HG03342 (cell line): Measurements from ENCODE around the gene CXCL17.
"Not testable (repeated sequence)": the region's sequence is repeated elsewhere in the genome, so short reads cannot be mapped to it uniquely, and the experiment has no call there.

ENCODE experiments used
- ATAC-seq: cut with Tn5 transposase; IDR thresholded peaks from one replicate; pipeline ENCODE4 v1.9.1; 2021; ENCODE audit warnings: mild to moderate bottlenecking, moderate library complexity; ENCODE audit not compliant: unreplicated experiment

Gene CXCL17

DNA sequence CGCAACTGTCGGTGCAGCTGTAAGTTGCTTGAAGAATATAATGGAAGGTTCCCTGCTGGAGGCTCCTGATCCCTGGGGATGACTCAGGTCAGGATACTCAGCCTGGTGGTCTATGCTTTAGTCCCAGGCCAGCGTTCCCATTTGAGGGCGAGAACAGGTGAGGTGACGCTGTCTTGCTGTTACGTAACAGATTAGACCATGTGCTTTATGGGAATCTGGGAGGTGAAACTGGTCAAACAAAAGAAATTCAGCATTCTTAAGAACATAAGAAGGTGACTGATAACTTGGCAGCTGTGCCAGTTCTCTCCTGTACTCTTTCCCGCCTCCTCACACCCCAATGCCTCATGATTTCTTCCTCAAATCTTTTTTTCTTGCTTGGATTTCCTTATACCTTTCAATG is at the start of gene CXCL17:
Gene CXCL17 (minus strand): TSS at position 114 of the 400 bp plus-strand sequence. CDS start 114 bp downstream, outside the sequence.
- ATAC-seq = no peak

GRCh38 chr19:42488783-42489521 is 46.2 kb upstream of the CXCL17 start:
- no peak for ATAC-seq

DNA sequence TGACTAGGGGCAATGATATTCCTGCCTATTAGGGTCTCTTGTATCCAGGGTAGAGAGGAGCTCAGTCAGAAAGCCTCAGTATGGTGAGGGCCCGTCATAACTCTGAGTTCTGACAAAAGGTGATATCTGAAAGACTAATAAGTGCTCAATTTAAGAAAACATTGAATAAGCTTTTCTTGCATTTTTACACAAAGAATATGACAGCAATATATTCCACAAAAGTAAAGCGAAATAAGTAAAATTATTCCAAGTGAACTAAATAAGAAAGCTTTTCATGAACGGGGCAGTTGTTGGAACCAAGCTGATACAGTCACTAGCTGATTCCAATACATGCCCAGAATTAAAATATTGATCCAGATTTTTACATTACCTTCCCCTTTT is 45.0 kb upstream of the CXCL17 start:
- ATAC-seq = no peak

GRCh38 chr19:42487032-42487797 is 44.5 kb upstream of the CXCL17 start:
- no peak for ATAC-seq

DNA sequence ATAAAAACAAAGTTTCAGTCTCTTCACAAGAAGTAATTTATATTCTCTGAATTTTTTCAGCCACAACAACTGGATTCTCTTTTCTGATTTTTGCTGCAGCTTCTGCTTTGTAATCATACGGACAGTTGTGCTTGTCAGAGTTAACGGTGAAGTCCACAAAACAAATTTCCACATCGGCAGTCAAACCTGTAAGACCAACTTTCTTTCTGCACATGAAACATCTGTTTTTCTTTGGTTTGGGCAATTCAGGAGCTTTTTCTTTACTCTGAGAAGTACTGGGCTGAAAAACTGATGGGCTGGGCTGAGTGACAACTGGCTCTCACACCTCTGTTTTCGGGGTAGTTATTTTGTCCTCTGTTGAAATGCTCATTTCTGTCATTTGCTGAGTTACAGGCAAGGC is 42.3 kb upstream of the CXCL17 start:
- ATAC-seq = not testable (repeated sequence)

- ATAC-seq = no peak
Measured at GRCh38 chr19:42480335-42481095, 37.8 kb upstream of the CXCL17 start.

GRCh38 chr19:42479736-42480135 is 37.0 kb upstream of the CXCL17 start:
- no peak for ATAC-seq

DNA sequence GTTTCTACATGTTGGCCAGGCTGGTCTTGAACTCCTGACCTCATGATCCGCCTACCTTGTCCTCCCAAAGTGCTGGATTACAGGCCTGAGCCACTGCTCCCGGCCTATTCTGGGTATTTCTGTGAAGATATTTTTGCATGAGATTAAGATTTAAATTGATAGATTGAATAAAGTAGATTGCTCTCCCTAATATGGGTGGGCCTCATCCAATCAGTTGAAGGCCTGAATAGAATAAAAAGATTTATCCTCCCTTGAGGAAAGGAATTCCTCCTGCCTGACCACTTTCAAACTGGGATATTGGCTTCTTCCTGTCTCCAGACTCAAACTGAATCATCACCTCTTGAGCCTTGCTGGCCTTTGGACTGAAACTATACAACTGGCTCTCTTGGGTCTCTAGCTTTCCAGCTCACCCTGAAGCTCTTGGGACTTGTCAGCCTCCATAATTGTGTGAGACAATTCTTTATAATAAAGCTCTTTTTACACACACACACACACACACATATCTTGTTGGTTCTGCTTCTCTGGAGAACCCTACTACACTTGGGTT is 36.1 kb upstream of the CXCL17 start:
- no peak for ATAC-seq

DNA sequence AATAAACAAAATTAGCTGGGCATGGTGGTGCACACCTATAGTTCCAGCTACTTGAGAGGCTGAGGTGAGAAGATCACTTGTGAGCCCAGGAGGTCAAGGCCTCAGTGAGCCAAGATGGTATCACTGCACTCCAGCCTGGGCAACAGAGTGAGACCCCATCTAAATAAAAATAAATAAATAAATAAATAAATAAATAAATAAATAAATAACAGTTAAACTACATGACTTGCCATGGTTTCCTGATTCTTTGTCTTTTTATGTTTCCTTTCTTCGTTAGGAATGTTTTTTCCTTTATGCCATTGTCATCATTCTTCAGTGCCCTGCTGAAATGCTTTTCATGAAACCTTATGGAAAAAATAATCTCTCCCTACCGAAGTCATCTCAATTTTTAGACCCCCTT is 35.2 kb upstream of the CXCL17 start:
- ATAC-seq = no peak

- ATAC-seq = no peak
Measured at GRCh38 chr19:42477117-42477516, 34.4 kb upstream of the CXCL17 start.

GRCh38 chr19:42475366-42475765 is 32.6 kb upstream of the CXCL17 start:
- ATAC-seq = no peak

GRCh38 chr19:42474743-42475142 is 32.0 kb upstream of the CXCL17 start:
- no peak for ATAC-seq

DNA sequence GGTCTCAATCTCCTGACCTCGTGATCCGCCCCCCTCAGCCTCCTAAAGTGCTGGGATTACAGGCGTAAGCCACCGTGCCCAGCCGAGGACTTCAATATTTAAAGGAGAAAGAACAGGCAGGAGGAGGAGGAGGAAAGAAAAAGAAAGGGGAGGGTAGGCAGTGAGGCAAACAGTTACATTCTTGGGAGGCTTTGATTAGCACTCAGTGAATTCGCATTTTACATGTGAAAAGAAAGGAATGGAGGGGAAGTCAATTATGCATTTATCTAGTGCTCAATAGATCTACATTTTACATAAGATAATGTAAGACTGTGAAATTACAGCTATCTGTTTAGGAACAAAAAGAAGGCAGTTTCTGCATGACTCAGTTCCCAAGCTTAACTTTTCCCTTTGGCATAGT is 30.9 kb upstream of the CXCL17 start:
- ATAC-seq = no peak

- ATAC-seq = no peak
Measured at GRCh38 chr19:42472402-42473147, 29.8 kb upstream of the CXCL17 start.

- ATAC-seq = no peak
Measured at GRCh38 chr19:42471554-42472249, 29.0 kb upstream of the CXCL17 start.

DNA sequence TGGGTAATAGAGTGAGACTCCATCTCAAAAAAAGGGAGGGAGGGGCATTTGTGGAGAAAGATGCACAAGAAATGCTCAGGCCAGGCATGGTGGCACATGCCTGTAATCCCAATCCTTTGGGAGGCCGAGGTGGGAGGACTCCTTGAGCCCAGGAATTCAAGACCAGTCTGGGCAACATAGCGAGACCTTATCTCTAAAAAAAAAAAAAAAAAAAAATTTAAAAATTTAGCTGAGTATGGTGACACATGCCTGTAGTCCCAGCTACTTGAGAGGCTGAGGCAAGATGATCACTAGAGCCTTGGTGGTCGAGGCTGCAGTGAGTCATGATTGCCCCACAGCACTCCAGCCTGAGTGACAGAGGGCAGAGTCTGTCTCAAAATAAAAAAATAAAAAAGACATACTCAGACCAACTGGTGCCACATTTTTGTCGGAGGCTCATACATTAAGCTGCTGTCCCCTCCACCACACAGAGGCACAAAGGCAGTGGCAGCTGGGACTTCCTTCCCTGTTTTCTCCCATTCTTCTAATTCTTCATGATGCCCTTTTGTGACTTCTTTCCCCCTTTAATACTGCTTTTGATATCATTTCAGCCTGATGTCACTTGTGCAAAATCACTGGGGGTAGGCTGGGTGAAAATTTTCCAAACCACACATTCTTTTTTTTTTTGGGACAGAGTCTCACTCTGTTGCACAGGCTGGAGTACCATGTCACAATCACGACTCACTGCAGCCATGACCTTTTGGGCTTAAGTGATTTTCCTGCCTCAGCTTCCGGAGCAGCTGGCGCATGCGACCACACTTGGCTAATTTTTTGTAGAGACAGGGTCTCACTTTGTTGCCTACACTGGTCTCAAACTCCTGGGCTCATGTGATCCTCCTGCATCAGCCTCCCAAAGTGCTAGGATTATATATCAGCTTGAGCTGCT is 26.8 kb upstream of the CXCL17 start:
- no peak for ATAC-seq

GRCh38 chr19:42468273-42468796 is 25.6 kb upstream of the CXCL17 start:
- ATAC-seq = no peak

DNA sequence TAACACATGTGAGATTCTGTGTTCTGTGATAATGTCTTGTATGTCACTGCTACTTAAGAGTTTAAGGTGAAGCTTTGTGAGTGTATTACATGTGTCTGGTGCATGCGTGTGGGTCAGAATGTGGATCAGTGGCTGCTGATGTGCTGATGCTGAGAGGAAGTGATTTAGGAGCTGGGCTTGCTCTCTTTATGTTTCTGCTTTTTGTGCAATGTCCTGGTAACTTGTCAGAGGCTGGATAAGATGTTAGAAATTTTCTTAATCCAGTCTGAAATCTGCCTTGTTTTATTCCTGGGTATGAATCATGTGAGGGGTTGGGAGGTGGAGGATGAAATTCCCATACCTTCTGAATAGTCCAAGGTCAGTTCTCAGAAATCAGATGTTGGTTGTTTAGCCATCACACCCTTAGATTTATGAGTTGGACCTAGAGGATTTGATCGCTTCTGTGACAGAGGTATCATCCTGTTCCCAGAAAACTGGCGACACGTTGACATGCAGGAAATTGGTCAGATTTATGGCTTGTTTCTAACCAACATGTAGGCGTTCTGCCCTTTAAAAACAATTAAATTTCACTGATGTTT is 24.5 kb upstream of the CXCL17 start:
- ATAC-seq = no peak
